Measurements from ENCODE around the gene RAMP1.

DNA sequence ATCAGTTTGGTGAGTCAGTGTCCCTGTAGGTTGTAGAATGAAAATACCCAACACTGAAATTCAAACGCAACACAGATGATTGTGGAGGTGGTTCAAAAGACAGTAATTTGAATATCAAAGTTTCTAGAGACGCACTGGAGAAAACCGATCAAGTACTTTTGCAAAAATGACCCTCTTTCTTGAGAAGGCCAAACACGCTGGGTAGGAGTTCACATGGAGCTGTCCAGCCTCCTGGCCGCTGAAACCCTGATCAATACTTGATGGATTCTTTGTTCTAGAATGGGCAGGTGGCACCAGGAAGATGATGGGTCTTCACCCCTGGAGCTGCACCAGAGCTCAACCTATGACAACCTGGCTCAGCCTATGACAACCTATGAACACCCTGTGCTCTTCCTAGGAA lies 67.7 kb downstream of the RAMP1 start:
- TF ChIP-seq EP300 (IDR thresholded peaks at IDR 0.05) (no peak), POLR2A (IDR thresholded peaks at IDR 0.05) (no peak)
- TF ChIP-seq, protein P1, sequence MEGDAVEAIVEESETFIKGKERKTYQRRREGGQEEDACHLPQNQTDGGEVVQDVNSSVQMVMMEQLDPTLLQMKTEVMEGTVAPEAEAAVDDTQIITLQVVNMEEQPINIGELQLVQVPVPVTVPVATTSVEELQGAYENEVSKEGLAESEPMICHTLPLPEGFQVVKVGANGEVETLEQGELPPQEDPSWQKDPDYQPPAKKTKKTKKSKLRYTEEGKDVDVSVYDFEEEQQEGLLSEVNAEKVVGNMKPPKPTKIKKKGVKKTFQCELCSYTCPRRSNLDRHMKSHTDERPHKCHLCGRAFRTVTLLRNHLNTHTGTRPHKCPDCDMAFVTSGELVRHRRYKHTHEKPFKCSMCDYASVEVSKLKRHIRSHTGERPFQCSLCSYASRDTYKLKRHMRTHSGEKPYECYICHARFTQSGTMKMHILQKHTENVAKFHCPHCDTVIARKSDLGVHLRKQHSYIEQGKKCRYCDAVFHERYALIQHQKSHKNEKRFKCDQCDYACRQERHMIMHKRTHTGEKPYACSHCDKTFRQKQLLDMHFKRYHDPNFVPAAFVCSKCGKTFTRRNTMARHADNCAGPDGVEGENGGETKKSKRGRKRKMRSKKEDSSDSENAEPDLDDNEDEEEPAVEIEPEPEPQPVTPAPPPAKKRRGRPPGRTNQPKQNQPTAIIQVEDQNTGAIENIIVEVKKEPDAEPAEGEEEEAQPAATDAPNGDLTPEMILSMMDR (IDR thresholded peaks at IDR 0.05): no peak
